H7 (cell line): ENCODE results near the gene PTPRB. TPM values are rescaled to one million over a fixed set of nuclear protein-coding genes. Genes with fewer than 3 reads are reported as not detected.

Source experiments
- DNase-seq: peaks from one replicate; pipeline ENCODE4 v3.0.0; 2012
- H3K27me3 ChIP-seq: 2 replicates; pipeline ENCODE4 v1.6.0; 2011; ENCODE audit warnings: mild to moderate bottlenecking, low read length; ENCODE audit not compliant: control insufficient read depth, insufficient read depth
- H3K36me3 ChIP-seq: replicated peaks from 2 replicates; pipeline ENCODE4 v1.5.1; 2011; ENCODE audit warnings: low read length; ENCODE audit not compliant: control insufficient read depth, insufficient read depth
- H3K4me3 ChIP-seq: 2 replicates; pipeline ENCODE4 v1.5.1; 2011; ENCODE audit warnings: low read depth, mild to moderate bottlenecking, control low read depth, low read length, moderate library complexity; ENCODE audit not compliant: insufficient read depth
- total RNA-seq: library from RNA; depleted of rRNA; stranded (reverse); fragments of >200 nt; shearing (Covaris generic); gene quantifications from 2 replicates; pipeline ENCODE4 v1.2.3, GENCODE V29; 2014

The PTPRB gene
- total RNA-seq, 1 experiment from 2014 or later, result 0.62 TPM

GRCh38 chr12:70657616-70658286, 20.5 kb upstream of the PTPRB start:
- no peak for DNase-seq
- Histone ChIP-seq H3K27me3 (no peaks in the 10 kb centered on the region), H3K36me3 (no peaks in the 10 kb centered on the region), H3K4me3 (no peak overlapping the region)

GRCh38 chr12:70652451-70652850, 15.2 kb upstream of the PTPRB start:
- no peak for DNase-seq
- H3K4me3 ChIP-seq, result no peak overlapping the region
- no peaks in the 10 kb centered on the region for H3K27me3 ChIP-seq
- no peaks in the 10 kb centered on the region for H3K36me3 ChIP-seq

- Histone ChIP-seq H3K4me3 (no peak overlapping the region), H3K36me3 (no peaks in the 10 kb centered on the region), H3K27me3 (no peaks in the 10 kb centered on the region)
- no peak for DNase-seq
These were observed 11.6 kb upstream of the PTPRB start for GRCh38 chr12:70648831-70649230.

GRCh38 chr12:70648191-70648590, 11.0 kb upstream of the PTPRB start:
- DNase-seq, result no peak
- H3K36me3 ChIP-seq, result no peaks in the 10 kb centered on the region

GRCh38 chr12:70646850-70647249, 9.6 kb upstream of the PTPRB start:
- H3K36me3 ChIP-seq, result no peaks in the 10 kb centered on the region
- H3K27me3 ChIP-seq, result no peaks in the 10 kb centered on the region
- H3K4me3 ChIP-seq, result no peak overlapping the region
- no peak for DNase-seq

More at GRCh38 chr12:70648191-70648590, 11.0 kb upstream of the PTPRB start:
- Histone ChIP-seq H3K4me3 (no peak overlapping the region), H3K27me3 (no peaks in the 10 kb centered on the region)

GRCh38 chr12:70645494-70646317, 8.5 kb upstream of the PTPRB start:
- no peaks in the 10 kb centered on the region for H3K36me3 ChIP-seq
- no peak overlapping the region for H3K4me3 ChIP-seq
- DNase-seq, result no peak

GRCh38 chr12:70644861-70645260, 7.6 kb upstream of the PTPRB start:
- no peaks in the 10 kb centered on the region for H3K27me3 ChIP-seq
- H3K4me3 ChIP-seq, result no peak overlapping the region
- no peaks in the 10 kb centered on the region for H3K36me3 ChIP-seq
- no peak for DNase-seq

More at GRCh38 chr12:70645494-70646317, 8.5 kb upstream of the PTPRB start:
- H3K27me3 ChIP-seq, result no peaks in the 10 kb centered on the region

- DNase-seq, result no peak
- H3K36me3 ChIP-seq, result no peaks in the 10 kb centered on the region
- no peak overlapping the region for H3K4me3 ChIP-seq
- H3K27me3 ChIP-seq, result no peaks in the 10 kb centered on the region
These were observed 6.7 kb upstream of the PTPRB start for GRCh38 chr12:70643939-70644338.

- Histone ChIP-seq H3K36me3 (no peaks in the 10 kb centered on the region), H3K4me3 (no peak overlapping the region), H3K27me3 (no peaks in the 10 kb centered on the region)
- no peak for DNase-seq
These were observed 4.5 kb upstream of the PTPRB start for GRCh38 chr12:70641691-70642090.

- Histone ChIP-seq H3K27me3 (no peaks in the 10 kb centered on the region), H3K4me3 (no peak overlapping the region), H3K36me3 (no peaks in the 10 kb centered on the region)
- no peak for DNase-seq
These were observed 3.7 kb upstream of the PTPRB start for GRCh38 chr12:70640901-70641300.

- Histone ChIP-seq H3K4me3 (no peak overlapping the region), H3K36me3 (no peaks in the 10 kb centered on the region), H3K27me3 (no peaks in the 10 kb centered on the region)
- DNase-seq, result no peak
These were observed 2.3 kb upstream of the PTPRB start for GRCh38 chr12:70639535-70639934.

GRCh38 chr12:70638639-70639360, 1.6 kb upstream of the PTPRB start:
- Histone ChIP-seq H3K36me3 (no peaks in the 10 kb centered on the region), H3K4me3 (no peak overlapping the region), H3K27me3 (no peaks in the 10 kb centered on the region)
- no peak for DNase-seq

- Histone ChIP-seq H3K4me3 (no peak overlapping the region), H3K27me3 (no peaks in the 10 kb centered on the region), H3K36me3 (no peaks in the 10 kb centered on the region)
- DNase-seq, result no peak
These were observed 1.5 kb downstream of the PTPRB start for GRCh38 chr12:70635755-70636154.

- Histone ChIP-seq H3K36me3 (no peaks in the 10 kb centered on the region), H3K27me3 (no peaks in the 10 kb centered on the region), H3K4me3 (no peak overlapping the region)
- DNase-seq, result no peak
These were observed 8.3 kb downstream of the PTPRB start for GRCh38 chr12:70628701-70629480.
